Fibroblast of mammary gland (primary cell): ENCODE measurements around the gene DLG4.

Experiments
- DNase-seq: peaks from one replicate; pipeline ENCODE4 v3.0.0-alpha.2; 2010; ENCODE audit warnings: low read depth
- H3K4me3 ChIP-seq: 2 replicates; pipeline ENCODE4 v1.5.1; 2011; ENCODE audit warnings: low read depth, mild to moderate bottlenecking, low read length, moderate library complexity; ENCODE audit not compliant: control insufficient read depth
- TF ChIP-seq, protein P1 (sequence below): conservative IDR thresholded peaks from 2 replicates; pipeline ENCODE4 v1.5.1; 2011; ENCODE audit warnings: low read depth, low read length, inconsistent platforms; ENCODE audit not compliant: control insufficient read depth, insufficient read depth

Gene DLG4

GRCh38 chr17:7222972-7223292 is 3.3 kb upstream of the DLG4 start:
- TF ChIP-seq, protein P1, sequence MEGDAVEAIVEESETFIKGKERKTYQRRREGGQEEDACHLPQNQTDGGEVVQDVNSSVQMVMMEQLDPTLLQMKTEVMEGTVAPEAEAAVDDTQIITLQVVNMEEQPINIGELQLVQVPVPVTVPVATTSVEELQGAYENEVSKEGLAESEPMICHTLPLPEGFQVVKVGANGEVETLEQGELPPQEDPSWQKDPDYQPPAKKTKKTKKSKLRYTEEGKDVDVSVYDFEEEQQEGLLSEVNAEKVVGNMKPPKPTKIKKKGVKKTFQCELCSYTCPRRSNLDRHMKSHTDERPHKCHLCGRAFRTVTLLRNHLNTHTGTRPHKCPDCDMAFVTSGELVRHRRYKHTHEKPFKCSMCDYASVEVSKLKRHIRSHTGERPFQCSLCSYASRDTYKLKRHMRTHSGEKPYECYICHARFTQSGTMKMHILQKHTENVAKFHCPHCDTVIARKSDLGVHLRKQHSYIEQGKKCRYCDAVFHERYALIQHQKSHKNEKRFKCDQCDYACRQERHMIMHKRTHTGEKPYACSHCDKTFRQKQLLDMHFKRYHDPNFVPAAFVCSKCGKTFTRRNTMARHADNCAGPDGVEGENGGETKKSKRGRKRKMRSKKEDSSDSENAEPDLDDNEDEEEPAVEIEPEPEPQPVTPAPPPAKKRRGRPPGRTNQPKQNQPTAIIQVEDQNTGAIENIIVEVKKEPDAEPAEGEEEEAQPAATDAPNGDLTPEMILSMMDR: no peak
- no peak overlapping the region for H3K4me3 ChIP-seq
- no peak for DNase-seq

GRCh38 chr17:7222093-7222971 is 2.7 kb upstream of the DLG4 start:
- no peak for DNase-seq
- TF ChIP-seq, protein P1: no peak
- no peak overlapping the region for H3K4me3 ChIP-seq

GRCh38 chr17:7221278-7222092 is 1.8 kb upstream of the DLG4 start:
- TF ChIP-seq, protein P1: no peak
- peak overlapping the region; percentile 73 for H3K4me3 ChIP-seq
- no peak for DNase-seq

- DNase-seq: peak; percentile 67
- TF ChIP-seq, protein P1: peak; percentile 48
Observed at GRCh38 chr17:7220593-7221277, 1.1 kb upstream of the DLG4 start.

GRCh38 chr17:7219229-7219811 is 316 bp downstream of the DLG4 start:
- TF ChIP-seq, protein P1: no peak
- no peak for DNase-seq
- peak overlapping the region; percentile 73 for H3K4me3 ChIP-seq

More at GRCh38 chr17:7220593-7221277, 1.1 kb upstream of the DLG4 start:
- peak overlapping the region; percentile 73 for H3K4me3 ChIP-seq

- no peak overlapping the region for H3K4me3 ChIP-seq
- TF ChIP-seq, protein P1: no peak
- no peak for DNase-seq
Observed at GRCh38 chr17:7218758-7219157, 878 bp downstream of the DLG4 start.
